ENCODE data around the gene SCRT2. TPM values are rescaled to one million over a fixed set of nuclear protein-coding genes. Genes with fewer than 3 reads are reported as not detected.
A peak's percentile ranks its signal among the peaks of the same experiment; 100 is the strongest.

The SCRT2 gene
- total RNA-seq, 1 donor = not detected

GRCh38 chr20:666877-667276 is 8.7 kb downstream of the SCRT2 start:
- H3K9me3 ChIP-seq (ENCODE audit: low read depth, low read length) = no peaks in the 10 kb centered on the region
- H3K36me3 ChIP-seq (ENCODE audit: insufficient read depth, low read length) = no peaks in the 10 kb centered on the region
- no peak overlapping the region for H3K27ac ChIP-seq (ENCODE audit: low read depth, low read length)
- no peak overlapping the region for H3K4me3 ChIP-seq (ENCODE audit: insufficient read depth, low read length)
- H3K27me3 ChIP-seq (ENCODE audit: insufficient read depth, low read length) = peaks cover 57% of the 10 kb centered on the region
- no peaks in the 10 kb centered on the region for H3K4me1 ChIP-seq (ENCODE audit: insufficient read depth, low read length)
- no peak overlapping the region for H2AFZ ChIP-seq (ENCODE audit: low read length)
- peaks cover 3% of the 10 kb centered on the region for H4K20me1 ChIP-seq (ENCODE audit: insufficient read depth, low read length)
- H3K4me2 ChIP-seq (ENCODE audit: insufficient read depth, low read length) = no peak overlapping the region
- TF ChIP-seq, protein P1, sequence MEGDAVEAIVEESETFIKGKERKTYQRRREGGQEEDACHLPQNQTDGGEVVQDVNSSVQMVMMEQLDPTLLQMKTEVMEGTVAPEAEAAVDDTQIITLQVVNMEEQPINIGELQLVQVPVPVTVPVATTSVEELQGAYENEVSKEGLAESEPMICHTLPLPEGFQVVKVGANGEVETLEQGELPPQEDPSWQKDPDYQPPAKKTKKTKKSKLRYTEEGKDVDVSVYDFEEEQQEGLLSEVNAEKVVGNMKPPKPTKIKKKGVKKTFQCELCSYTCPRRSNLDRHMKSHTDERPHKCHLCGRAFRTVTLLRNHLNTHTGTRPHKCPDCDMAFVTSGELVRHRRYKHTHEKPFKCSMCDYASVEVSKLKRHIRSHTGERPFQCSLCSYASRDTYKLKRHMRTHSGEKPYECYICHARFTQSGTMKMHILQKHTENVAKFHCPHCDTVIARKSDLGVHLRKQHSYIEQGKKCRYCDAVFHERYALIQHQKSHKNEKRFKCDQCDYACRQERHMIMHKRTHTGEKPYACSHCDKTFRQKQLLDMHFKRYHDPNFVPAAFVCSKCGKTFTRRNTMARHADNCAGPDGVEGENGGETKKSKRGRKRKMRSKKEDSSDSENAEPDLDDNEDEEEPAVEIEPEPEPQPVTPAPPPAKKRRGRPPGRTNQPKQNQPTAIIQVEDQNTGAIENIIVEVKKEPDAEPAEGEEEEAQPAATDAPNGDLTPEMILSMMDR (IDR thresholded peaks at IDR 0.05; ENCODE audit: extremely low read depth, low read depth, low read length) = no peak
- DNase-seq (ENCODE audit: insufficient read length, low spot score, missing footprints) = no peak
- no peaks in the 10 kb centered on the region for H3K79me2 ChIP-seq (ENCODE audit: insufficient read depth, low read length)

DNA sequence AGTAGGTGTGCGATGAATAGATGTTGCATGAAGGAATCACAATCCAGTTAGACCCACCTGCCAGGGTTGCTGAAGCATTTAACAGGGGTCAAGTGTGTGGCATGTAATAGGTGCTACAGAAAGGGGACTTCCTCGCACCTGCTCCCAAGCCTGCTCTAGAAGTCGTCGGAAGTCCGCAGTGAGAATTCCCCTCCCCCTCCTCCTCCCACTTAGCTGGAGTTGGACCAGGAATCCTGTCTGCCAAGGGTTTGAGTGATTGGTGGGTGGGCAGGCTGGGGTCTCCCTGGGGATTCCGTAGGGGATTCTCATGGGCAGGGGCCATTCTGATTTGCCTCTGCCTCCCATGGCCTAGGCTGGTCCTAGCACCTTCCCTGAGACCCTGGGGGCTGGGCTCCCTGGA is 10.3 kb downstream of the SCRT2 start:
- H3K27me3 ChIP-seq (ENCODE audit: insufficient read depth, low read length) = peaks cover 55% of the 10 kb centered on the region
- TF ChIP-seq, protein P1 (IDR thresholded peaks at IDR 0.05; ENCODE audit: extremely low read depth, low read depth, low read length) = no peak
- peak; percentile 83 for DNase-seq (ENCODE audit: insufficient read length, low spot score, missing footprints)

DNA sequence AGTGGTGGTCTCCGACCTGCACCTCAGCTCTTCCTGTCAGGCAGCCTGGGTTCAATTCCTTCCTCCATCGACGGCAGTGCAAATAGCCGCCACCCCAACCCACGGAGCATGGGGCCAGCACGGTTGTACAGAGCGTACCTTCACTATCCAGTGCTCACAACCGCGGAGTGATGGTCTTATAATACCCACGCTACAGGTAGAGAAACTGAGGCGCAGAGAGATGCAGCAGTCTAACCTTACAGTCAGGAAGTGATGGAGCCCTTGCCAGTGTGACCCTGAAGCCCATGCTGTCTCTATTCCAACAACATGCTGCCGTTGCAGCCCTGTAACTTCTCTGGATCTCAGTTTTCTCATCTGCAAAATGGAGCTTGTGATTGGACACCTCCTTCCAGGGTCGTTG is 11.0 kb downstream of the SCRT2 start:
- H3K4me3 ChIP-seq (ENCODE audit: insufficient read depth, low read length) = no peak overlapping the region
- no peak overlapping the region for H3K27ac ChIP-seq (ENCODE audit: low read depth, low read length)
- TF ChIP-seq, protein P1 (IDR thresholded peaks at IDR 0.05; ENCODE audit: extremely low read depth, low read depth, low read length) = no peak
- no peaks in the 10 kb centered on the region for H3K79me2 ChIP-seq (ENCODE audit: insufficient read depth, low read length)
- H3K9me3 ChIP-seq (ENCODE audit: low read depth, low read length) = no peaks in the 10 kb centered on the region
- no peak overlapping the region for H2AFZ ChIP-seq (ENCODE audit: low read length)
- H4K20me1 ChIP-seq (ENCODE audit: insufficient read depth, low read length) = peaks cover 3% of the 10 kb centered on the region
- no peaks in the 10 kb centered on the region for H3K36me3 ChIP-seq (ENCODE audit: insufficient read depth, low read length)
- no peak overlapping the region for H3K4me2 ChIP-seq (ENCODE audit: insufficient read depth, low read length)
- peaks cover 3% of the 10 kb centered on the region for H3K4me1 ChIP-seq (ENCODE audit: insufficient read depth, low read length)
- peak; percentile 76 for DNase-seq (ENCODE audit: insufficient read length, low spot score, missing footprints)
- peaks cover 55% of the 10 kb centered on the region for H3K27me3 ChIP-seq (ENCODE audit: insufficient read depth, low read length)

More for the DNA sequence above, 10.3 kb downstream of the SCRT2 start:
- no peaks in the 10 kb centered on the region for H3K36me3 ChIP-seq (ENCODE audit: insufficient read depth, low read length)
- H3K79me2 ChIP-seq (ENCODE audit: insufficient read depth, low read length) = no peaks in the 10 kb centered on the region
- no peak overlapping the region for H3K27ac ChIP-seq (ENCODE audit: low read depth, low read length)
- peaks cover 3% of the 10 kb centered on the region for H3K4me1 ChIP-seq (ENCODE audit: insufficient read depth, low read length)
- H4K20me1 ChIP-seq (ENCODE audit: insufficient read depth, low read length) = peaks cover 3% of the 10 kb centered on the region
- no peak overlapping the region for H2AFZ ChIP-seq (ENCODE audit: low read length)
- no peaks in the 10 kb centered on the region for H3K9me3 ChIP-seq (ENCODE audit: low read depth, low read length)
- H3K4me3 ChIP-seq (ENCODE audit: insufficient read depth, low read length) = no peak overlapping the region
- H3K4me2 ChIP-seq (ENCODE audit: insufficient read depth, low read length) = no peak overlapping the region

DNA sequence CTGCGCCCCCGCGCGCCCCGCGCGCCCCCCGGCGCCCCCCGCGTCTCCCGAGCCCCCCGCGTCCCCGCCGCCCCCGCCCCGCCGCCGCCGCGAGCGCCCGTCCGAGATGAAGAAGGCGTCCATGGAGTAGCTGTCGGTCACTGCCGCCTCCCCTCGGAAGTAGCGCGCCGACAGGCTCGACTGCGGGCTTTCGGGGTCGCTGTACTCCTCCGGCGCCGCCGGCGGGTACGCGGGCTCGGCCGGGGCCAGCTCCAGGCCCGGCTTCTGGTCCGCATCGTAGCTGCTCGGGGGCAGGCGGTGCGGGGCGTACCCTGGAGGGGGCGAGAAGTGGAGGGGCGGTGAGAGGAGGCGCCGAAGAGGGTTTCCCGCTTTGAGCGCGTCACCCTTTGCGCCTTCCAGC is 11.5 kb downstream of the SCRT2 start:
- TF ChIP-seq, protein P1 (IDR thresholded peaks at IDR 0.05; ENCODE audit: extremely low read depth, low read depth, low read length) = no peak
- peak; percentile 64 for DNase-seq (ENCODE audit: insufficient read length, low spot score, missing footprints)
- peaks cover 3% of the 10 kb centered on the region for H3K4me1 ChIP-seq (ENCODE audit: insufficient read depth, low read length)

More for the DNA sequence above, 11.5 kb downstream of the SCRT2 start:
- no peak overlapping the region for H3K4me2 ChIP-seq (ENCODE audit: insufficient read depth, low read length)
- no peak overlapping the region for H3K4me3 ChIP-seq (ENCODE audit: insufficient read depth, low read length)
- no peaks in the 10 kb centered on the region for H3K9me3 ChIP-seq (ENCODE audit: low read depth, low read length)
- no peaks in the 10 kb centered on the region for H3K36me3 ChIP-seq (ENCODE audit: insufficient read depth, low read length)
- H3K79me2 ChIP-seq (ENCODE audit: insufficient read depth, low read length) = no peaks in the 10 kb centered on the region
- H3K27me3 ChIP-seq (ENCODE audit: insufficient read depth, low read length) = peaks cover 55% of the 10 kb centered on the region
- H2AFZ ChIP-seq (ENCODE audit: low read length) = no peak overlapping the region
- H4K20me1 ChIP-seq (ENCODE audit: insufficient read depth, low read length) = peaks cover 3% of the 10 kb centered on the region
- no peak overlapping the region for H3K27ac ChIP-seq (ENCODE audit: low read depth, low read length)

All from osteoblast (primary cell).